Uterus (tissue), 4 donors: ENCODE data around the gene CPPED1. TPM values are rescaled to one million over a fixed set of nuclear protein-coding genes. Genes with fewer than 3 reads are reported as not detected.

ENCODE experiments used
- DNase-seq, 2 donors: peaks; one replicate each; pipeline ENCODE4 v3.0.0-alpha.2; 2019 to 2020
- H3K27ac ChIP-seq, 2 donors: fragments of 200-600 bp; sonication (generic); 1 replicate in 1 of 2; 2 replicates in 1 of 2; pipeline ENCODE4 v1.5.1; 2016 to 2018
- H3K27me3 ChIP-seq, 2 donors: fragments of 200-600 bp; sonication (generic); one replicate each; pipeline ENCODE4 v1.5.1; 2018 to 2019; ENCODE audit warnings: control low read depth in 1 of 2
- H3K36me3 ChIP-seq, 2 donors: fragments of 200-600 bp; sonication (generic); one replicate each; pipeline ENCODE4 v1.5.1; 2019; ENCODE audit warnings: control low read depth in 1 of 2
- H3K4me1 ChIP-seq, 2 donors: fragments of 200-600 bp; sonication (generic); one replicate each; pipeline ENCODE4 v1.5.1; 2018 to 2019; ENCODE audit warnings: control low read depth in 1 of 2
- H3K4me3 ChIP-seq, 2 donors: fragments of 200-600 bp; sonication (generic); 1 replicate in 1 of 2; 2 replicates in 1 of 2; pipeline ENCODE4 v1.5.1; 2018 to 2019; ENCODE audit warnings: mild to moderate bottlenecking in 1 of 2
- H3K9me3 ChIP-seq, 2 donors: fragments of 200-600 bp; sonication (generic); one replicate each; pipeline ENCODE4 v1.5.1; 2019; ENCODE audit warnings: control low read depth in 1 of 2
- CTCF ChIP-seq, 4 experiments: fragments of 200-600 bp in 2 of 4; fragments of 450-650 bp in 2 of 4; sonication (generic) in 2 of 4; IDR thresholded peaks; one replicate each; pipeline ENCODE4 v1.5.1; 2016 to 2019; ENCODE audit warnings: antibody characterized with exemption in 4 of 4, mild to moderate bottlenecking in 2 of 4, moderate library complexity in 1 of 4
- POLR2A ChIP-seq, 2 donors: fragments of 450-650 bp; IDR thresholded peaks; one replicate each; pipeline ENCODE4 v1.6.1; 2016; ENCODE audit warnings: antibody characterized with exemption in 2 of 2, mild to moderate bottlenecking in 1 of 2, moderate library complexity in 1 of 2
- intact Hi-C: fragments of 100-400 bp; cut with DNase I; formaldehyde crosslinking; loops from one replicate; pipeline ENCODE4 v1.15.1; 2023; ENCODE audit warnings: low total_unique reads
- total RNA-seq, 4 donors: library from RNA; depleted of rRNA in 3 of 4; stranded (reverse); fragments of >200 nt in 3 of 4; gene quantifications; one replicate each; pipeline versions ENCODE4 v1.1.0 to v1.2.4, GENCODE V29; 2014 to 2023
- donor health status: DM: yes; HTN: yes; CAD: no.

CPPED1 gene
- total RNA-seq, 4 donors from 2014 or later: 1.5 to 9.2 (median 5.5) TPM

GRCh38 chr16:12723681-12724080 lies 80.0 kb downstream of the CPPED1 start:
- Histone ChIP-seq H3K36me3 (no peaks in the 10 kb centered on the region), H3K4me3 (no peak overlapping the region), H3K9me3 (peaks cover 0 to 3% of the 10 kb centered on the region in 2 donors), H3K27me3 (no peaks in the 10 kb centered on the region), H3K27ac (no peak overlapping the region), H3K4me1 (no peaks in the 10 kb centered on the region)
- intact Hi-C loops: no loop called here
- DNase-seq: no peak
- TF ChIP-seq POLR2A (IDR thresholded peaks at IDR 0.05) (no peak), CTCF (IDR thresholded peaks at IDR 0.05) (no peak)

GRCh38 chr16:12721841-12722421 lies 81.8 kb downstream of the CPPED1 start:
- TF ChIP-seq CTCF (IDR thresholded peaks at IDR 0.05) (no peak), POLR2A (IDR thresholded peaks at IDR 0.05) (no peak)
- Histone ChIP-seq H3K4me1 (no peaks in the 10 kb centered on the region), H3K4me3 (no peak overlapping the region), H3K27me3 (no peaks in the 10 kb centered on the region), H3K36me3 (no peaks in the 10 kb centered on the region), H3K9me3 (peaks cover 0 to 3% of the 10 kb centered on the region in 2 donors), H3K27ac (no peak overlapping the region)
- intact Hi-C loops: no loop called here
- no peak for DNase-seq

- Histone ChIP-seq H3K27me3 (no peaks in the 10 kb centered on the region), H3K27ac (no peak overlapping the region), H3K4me3 (no peak overlapping the region), H3K36me3 (no peaks in the 10 kb centered on the region), H3K9me3 (peaks cover 0 to 5% of the 10 kb centered on the region in 2 donors), H3K4me1 (no peaks in the 10 kb centered on the region)
- intact Hi-C loops: no loop called here
- no peak for TF ChIP-seq POLR2A (IDR thresholded peaks at IDR 0.05)
- TF ChIP-seq CTCF (IDR thresholded peaks at IDR 0.05): no peak
- no peak for DNase-seq
These were observed 83.7 kb downstream of the CPPED1 start for GRCh38 chr16:12719972-12720371.

GRCh38 chr16:12716658-12717057 lies 87.0 kb downstream of the CPPED1 start:
- no peak overlapping the region for H3K27ac ChIP-seq
- no peaks in the 10 kb centered on the region for H3K4me1 ChIP-seq
- no peak overlapping the region for H3K4me3 ChIP-seq
- no peaks in the 10 kb centered on the region for H3K36me3 ChIP-seq
- no peaks in the 10 kb centered on the region for H3K27me3 ChIP-seq
- TF ChIP-seq CTCF (IDR thresholded peaks at IDR 0.05) (no peak), POLR2A (IDR thresholded peaks at IDR 0.05) (no peak)
- H3K9me3 ChIP-seq: peaks cover 0 to 6% of the 10 kb centered on the region in 2 donors
- DNase-seq: no peak
- intact Hi-C loops: no loop called here

- intact Hi-C loops: no loop called here
- H3K27ac ChIP-seq: no peak overlapping the region
- no peak for DNase-seq
These were observed 93.9 kb downstream of the CPPED1 start for GRCh38 chr16:12709807-12710206.

More at GRCh38 chr16:12709807-12710206, 93.9 kb downstream of the CPPED1 start:
- no peaks in the 10 kb centered on the region for H3K4me1 ChIP-seq
- TF ChIP-seq POLR2A (IDR thresholded peaks at IDR 0.05): no peak
- TF ChIP-seq CTCF (IDR thresholded peaks at IDR 0.05): no peak
- no peaks in the 10 kb centered on the region for H3K27me3 ChIP-seq
- H3K9me3 ChIP-seq: peaks cover 0 to 2% of the 10 kb centered on the region in 2 donors
- no peaks in the 10 kb centered on the region for H3K36me3 ChIP-seq
- H3K4me3 ChIP-seq: no peak overlapping the region
